GM19324 (cell line): Measurements from ENCODE around the gene MRPL20.
A peak's percentile ranks its signal among the peaks of the same experiment; 100 is the strongest.
"Not testable (repeated sequence)": the region's sequence is repeated elsewhere in the genome, so short reads cannot be mapped to it uniquely, and the experiment has no call there.

Experiments used
- ATAC-seq: cut with Tn5 transposase; IDR thresholded peaks from one replicate; pipeline ENCODE4 v1.9.1; 2021; ENCODE audit warnings: mild to moderate bottlenecking, moderate library complexity; ENCODE audit not compliant: unreplicated experiment, low FRiP score

MRPL20 gene

GRCh38 chr1:1437904-1438376 lies 30.8 kb upstream of the MRPL20 start:
- peak; percentile 44 for ATAC-seq

- no peak for ATAC-seq
These were observed 30.2 kb upstream of the MRPL20 start for GRCh38 chr1:1437033-1437903.

- ATAC-seq, result no peak
These were observed 29.5 kb upstream of the MRPL20 start for GRCh38 chr1:1436630-1437032.

- ATAC-seq, result no peak
These were observed 29.0 kb upstream of the MRPL20 start for GRCh38 chr1:1435911-1436629.

- ATAC-seq, result no peak
These were observed 28.2 kb upstream of the MRPL20 start, which contains the start of gene VWA1 for GRCh38 chr1:1435106-1435903. TSS of gene VWA1 (plus strand) at chr1:1435690. CDS start at chr1:1435749, 59 bp downstream.

- no peak for ATAC-seq
These were observed 27.7 kb upstream of the MRPL20 start for GRCh38 chr1:1434824-1435105.

GRCh38 chr1:1434131-1434823 lies 27.2 kb upstream of the MRPL20 start:
- ATAC-seq, result no peak

GRCh38 chr1:1433804-1434130 lies 26.7 kb upstream of the MRPL20 start:
- no peak for ATAC-seq

- ATAC-seq, result no peak
These were observed 26.1 kb upstream of the MRPL20 start for GRCh38 chr1:1432951-1433803.

- no peak for ATAC-seq
These were observed 25.3 kb upstream of the MRPL20 start for GRCh38 chr1:1432274-1432950.

- no peak for ATAC-seq
These were observed 24.8 kb upstream of the MRPL20 start for GRCh38 chr1:1431845-1432273.

- ATAC-seq, result no peak
These were observed 24.1 kb upstream of the MRPL20 start for GRCh38 chr1:1430992-1431844.

- ATAC-seq, result no peak
These were observed 23.3 kb upstream of the MRPL20 start for GRCh38 chr1:1430114-1430982.

GRCh38 chr1:1429671-1430073 lies 22.6 kb upstream of the MRPL20 start:
- no peak for ATAC-seq

- ATAC-seq, result not testable (repeated sequence)
These were observed 21.9 kb upstream of the MRPL20 start for GRCh38 chr1:1428967-1429366.

GRCh38 chr1:1428174-1428573 lies 21.1 kb upstream of the MRPL20 start:
- no peak for ATAC-seq

- ATAC-seq, result no peak
These were observed 20.7 kb upstream of the MRPL20 start for GRCh38 chr1:1427820-1428148.
